Activated B cell treated with CpG ODN at 0.5 μM for 24 hours (primary cell): ENCODE measurements around the gene PRSS50. TPM values are rescaled to one million over a fixed set of nuclear protein-coding genes. Genes with fewer than 3 reads are reported as not detected.

ENCODE experiments used
- ATAC-seq: fragments of 200-7000 bp; cut with Tn5 transposase; one replicate; pipeline ENCODE4 v1.10.0; 2021; ENCODE audit warnings: low read depth, mild to moderate bottlenecking, moderate library complexity
- CTCF ChIA-PET: fragments of 350-600 bp; sonication (Branson Sonifier 250); formaldehyde crosslinking; loops from one replicate; lab custom pipeline; 2021; ENCODE audit warnings: antibody characterized with exemption; lab: Charles Lee
- POLR2A ChIA-PET: fragments of 350-600 bp; sonication (Branson Sonifier 250); formaldehyde crosslinking; loops from one replicate; lab custom pipeline; 2021; ENCODE audit warnings: antibody characterized with exemption; lab: Charles Lee
- DNase-seq: peaks from one replicate; pipeline ENCODE4 v3.0.0; 2022
- H3K27ac Mint-ChIP-seq: one replicate; pipeline ENCODE4 v1.8.0; 2020; ENCODE audit warnings: mixed read lengths
- H3K27me3 Mint-ChIP-seq: one replicate; pipeline ENCODE4 v1.8.0; 2021; ENCODE audit warnings: mixed read lengths
- H3K36me3 Mint-ChIP-seq: one replicate; pipeline ENCODE4 v1.8.0; 2021; ENCODE audit warnings: low read depth, mixed read lengths
- H3K4me1 Mint-ChIP-seq: one replicate; pipeline ENCODE4 v1.8.0; 2021; ENCODE audit warnings: mixed read lengths
- H3K4me3 Mint-ChIP-seq: one replicate; pipeline ENCODE4 v1.8.0; 2020; ENCODE audit warnings: mild to moderate bottlenecking, mixed read lengths
- H3K9me3 Mint-ChIP-seq: one replicate; pipeline ENCODE4 v1.8.0; 2020; ENCODE audit warnings: mixed read lengths
- CTCF ChIP-seq: fragments of 200-600 bp; IDR thresholded peaks from one replicate; pipeline ENCODE4 v1.8.0; 2022; ENCODE audit warnings: antibody characterized with exemption, mild to moderate bottlenecking
- intact Hi-C: fragments of 100-400 bp; cut with micrococcal nuclease; formaldehyde crosslinking; loops from one replicate; pipeline ENCODE4 v1.15.1; 2024
- total RNA-seq: library from RNA; stranded (reverse); gene quantifications from 2 replicates; pipeline ENCODE4 v1.2.3, GENCODE V29; 2022

The PRSS50 gene
- total RNA-seq, 1 donor from 2014 or later: not detected

GRCh38 chr3:46716461-46717441 lies 918 bp downstream of the PRSS50 start:
- Mint-ChIP-seq H3K4me1 (peaks cover 2% of the 10 kb centered on the region), H3K27ac (no peak overlapping the region), H3K36me3 (no peaks in the 10 kb centered on the region), H3K9me3 (no peaks in the 10 kb centered on the region), H3K27me3 (peaks cover 16% of the 10 kb centered on the region), H3K4me3 (no peak overlapping the region)
- no peak for DNase-seq
- POLR2A ChIA-PET: no interaction called here
- CTCF ChIA-PET: no interaction called here
- intact Hi-C loops: no loop called here
- no peak for ATAC-seq
- no peak for TF ChIP-seq CTCF

DNA sequence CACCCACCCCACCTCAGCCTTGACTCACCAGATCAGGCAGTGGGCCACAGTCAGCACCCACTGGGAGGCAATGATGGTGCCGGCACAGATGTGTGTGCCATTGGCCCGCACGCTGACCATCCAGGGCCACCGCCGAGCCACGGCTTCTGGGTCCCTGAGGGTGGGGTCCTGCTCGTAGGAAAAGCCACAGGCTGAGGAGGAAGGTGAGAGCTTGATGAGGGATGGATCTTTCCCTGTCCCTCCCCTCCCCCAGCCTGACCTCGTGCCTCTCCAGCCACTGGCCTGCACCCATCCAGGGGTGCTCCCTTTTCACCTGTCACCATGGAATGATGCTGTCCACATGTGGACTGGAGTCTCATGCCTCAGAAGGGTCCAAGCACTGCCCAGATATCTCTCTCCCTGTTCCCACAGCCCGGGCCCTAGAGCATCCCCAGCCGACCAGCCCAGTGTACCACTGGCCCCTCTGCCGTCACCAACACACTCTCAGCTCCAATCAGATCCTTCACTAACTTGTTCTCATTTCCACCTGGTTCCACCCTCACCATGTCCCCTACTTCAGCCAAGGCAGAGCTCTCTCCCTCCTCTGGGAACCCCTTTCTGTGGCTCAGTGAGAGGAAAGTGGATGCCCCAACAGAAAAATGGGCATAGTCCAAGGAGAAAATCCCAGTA lies 2.0 kb downstream of the PRSS50 start:
- Mint-ChIP-seq H3K27ac (no peak overlapping the region), H3K27me3 (peaks cover 16% of the 10 kb centered on the region), H3K4me3 (no peak overlapping the region), H3K4me1 (peaks cover 2% of the 10 kb centered on the region), H3K36me3 (no peaks in the 10 kb centered on the region), H3K9me3 (no peaks in the 10 kb centered on the region)
- DNase-seq (no peak), ATAC-seq (no peak)
- TF ChIP-seq CTCF: no peak
- POLR2A ChIA-PET: no interaction called here
- intact Hi-C loops: no loop called here
- CTCF ChIA-PET: no interaction called here

DNA sequence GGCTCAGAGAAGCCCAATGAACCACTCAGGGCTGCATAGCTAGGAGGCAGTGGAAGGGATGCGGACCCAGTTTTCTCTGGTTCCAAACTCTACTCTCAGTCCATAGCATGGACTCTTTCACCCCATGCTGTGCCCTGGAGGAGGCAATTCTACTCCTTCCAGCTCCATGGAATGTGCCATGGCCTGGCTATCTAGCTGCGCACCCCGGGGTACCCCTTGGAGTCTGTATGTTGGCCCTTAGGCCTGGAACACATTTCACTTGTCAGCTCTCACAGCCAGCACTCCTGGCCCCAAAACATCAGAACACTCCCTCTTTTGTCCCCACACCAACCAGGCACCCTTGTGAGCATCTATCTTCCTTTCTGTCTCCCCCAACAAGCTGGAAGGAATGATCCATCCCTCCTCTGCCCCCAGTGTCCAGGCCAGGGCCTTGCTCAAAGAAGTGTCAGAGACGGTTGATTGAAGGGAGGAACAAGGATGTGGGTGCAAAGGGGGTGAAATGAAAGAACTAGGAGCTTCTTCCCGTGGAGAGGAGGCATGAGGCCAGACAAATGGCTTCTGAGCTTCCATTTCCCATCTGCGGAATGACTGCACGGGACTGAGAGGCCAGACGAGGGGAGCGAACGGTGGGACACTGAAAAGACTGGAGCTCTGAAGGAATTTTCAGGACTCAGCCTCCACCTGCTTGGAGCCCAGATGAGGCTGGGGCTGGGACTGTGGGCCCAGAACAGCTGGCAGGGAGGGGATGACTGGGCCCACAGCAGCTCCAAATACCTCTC lies 2.8 kb downstream of the PRSS50 start:
- ChIA-PET POLR2A (no interaction called here), CTCF (interaction anchor here (0.5 kb wide), 1 partner anchor 1783 kb away, joined by 3 read pairs; no protein-coding TSS in a partner anchor)
- H3K27ac Mint-ChIP-seq: no peak overlapping the region
- H3K4me1 Mint-ChIP-seq: peaks cover 2% of the 10 kb centered on the region
- H3K4me3 Mint-ChIP-seq: no peak overlapping the region
- peaks cover 16% of the 10 kb centered on the region for H3K27me3 Mint-ChIP-seq
- TF ChIP-seq CTCF: no peak
- no peaks in the 10 kb centered on the region for H3K9me3 Mint-ChIP-seq
- no peak for DNase-seq
- no peaks in the 10 kb centered on the region for H3K36me3 Mint-ChIP-seq
- intact Hi-C loops: no loop called here
- no peak for ATAC-seq

DNA sequence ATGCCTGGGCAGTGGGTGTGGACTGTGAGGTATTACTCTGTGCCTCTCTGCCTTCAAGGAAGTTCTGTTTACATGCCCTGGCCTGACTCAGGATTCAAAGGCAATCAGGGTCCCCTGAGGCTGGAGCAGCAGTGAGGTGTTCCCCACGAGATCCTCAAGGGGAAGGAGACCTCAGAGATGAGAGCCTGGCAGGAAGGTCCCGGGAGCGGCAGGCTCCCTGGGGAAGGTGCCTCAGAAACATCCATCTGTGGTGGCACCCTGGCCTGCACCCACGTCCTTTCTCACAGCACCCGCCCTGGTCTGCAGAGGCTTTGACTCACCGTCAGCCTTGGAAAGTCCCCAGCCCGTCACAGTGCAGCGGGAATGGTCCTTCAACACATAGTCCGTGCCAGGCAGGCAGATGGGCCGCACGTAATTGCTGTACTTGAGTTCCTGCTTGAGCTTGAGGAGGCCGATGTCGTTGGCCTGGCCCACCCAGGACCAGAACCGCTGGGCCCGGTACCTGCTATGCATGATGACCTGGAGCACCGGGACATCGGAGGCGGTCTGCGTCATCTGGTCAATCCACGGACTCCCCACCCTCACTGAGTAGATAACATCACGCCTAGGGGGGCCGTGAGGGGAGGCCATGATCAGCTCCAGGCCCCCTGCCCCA lies 3.6 kb downstream of the PRSS50 start:
- TF ChIP-seq CTCF: no peak
- Mint-ChIP-seq H3K4me3 (no peak overlapping the region), H3K4me1 (peaks cover 2% of the 10 kb centered on the region), H3K27me3 (peaks cover 12% of the 10 kb centered on the region), H3K27ac (peak overlapping the region; percentile 35), H3K9me3 (no peaks in the 10 kb centered on the region), H3K36me3 (no peaks in the 10 kb centered on the region)
- ChIA-PET POLR2A (no interaction called here), CTCF (no interaction called here)
- ATAC-seq: peak; percentile 72
- intact Hi-C loops: no loop called here
- no peak for DNase-seq
